ENCODE results near the gene ZNF22. TPM values are rescaled to one million over a fixed set of nuclear protein-coding genes. Genes with fewer than 3 reads are reported as not detected.

ZNF22 gene
- polyA plus RNA-seq, 1 donor (not counting 4 experiments of a cell fraction or from before 2014, with no cell fraction given) = 9.4 TPM

DNA sequence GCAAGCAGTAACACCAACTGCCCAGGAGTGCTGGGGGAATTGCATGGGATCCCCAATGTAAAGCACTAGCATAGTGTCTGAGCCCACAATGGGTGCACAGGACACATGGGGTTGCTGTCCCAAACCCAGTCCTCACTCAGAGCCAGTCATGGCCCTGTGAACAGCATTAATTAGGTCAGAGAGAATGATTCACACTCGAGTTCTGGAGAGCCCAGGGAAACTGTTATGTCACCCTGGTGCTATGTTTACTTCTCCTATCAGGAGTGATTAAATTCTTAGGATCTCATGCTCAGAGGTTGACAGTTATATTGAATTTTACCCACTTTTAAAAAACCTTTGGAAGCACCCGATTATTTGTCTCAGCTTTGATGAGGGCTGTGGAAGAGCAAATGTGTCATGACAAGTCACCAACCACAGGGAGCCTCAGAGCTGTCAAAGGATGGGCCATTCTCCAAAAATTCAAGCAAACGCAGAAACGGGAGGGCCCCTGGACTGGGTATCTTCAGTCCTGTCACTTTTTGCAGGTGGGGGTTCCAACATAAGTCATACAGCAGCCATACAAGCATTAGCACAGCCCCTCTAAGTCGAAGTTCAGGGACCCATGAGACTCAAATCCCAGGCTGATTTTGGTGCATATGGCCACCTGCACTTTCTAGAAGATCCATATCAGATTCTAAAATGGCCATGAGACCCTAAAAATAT is 42.4 kb upstream of the ZNF22 start:
- H3K9ac ChIP-seq (ENCODE audit: control insufficient read depth, extremely low read depth, insufficient read depth, low read length) = no peak overlapping the region
- TF ChIP-seq, protein P1, sequence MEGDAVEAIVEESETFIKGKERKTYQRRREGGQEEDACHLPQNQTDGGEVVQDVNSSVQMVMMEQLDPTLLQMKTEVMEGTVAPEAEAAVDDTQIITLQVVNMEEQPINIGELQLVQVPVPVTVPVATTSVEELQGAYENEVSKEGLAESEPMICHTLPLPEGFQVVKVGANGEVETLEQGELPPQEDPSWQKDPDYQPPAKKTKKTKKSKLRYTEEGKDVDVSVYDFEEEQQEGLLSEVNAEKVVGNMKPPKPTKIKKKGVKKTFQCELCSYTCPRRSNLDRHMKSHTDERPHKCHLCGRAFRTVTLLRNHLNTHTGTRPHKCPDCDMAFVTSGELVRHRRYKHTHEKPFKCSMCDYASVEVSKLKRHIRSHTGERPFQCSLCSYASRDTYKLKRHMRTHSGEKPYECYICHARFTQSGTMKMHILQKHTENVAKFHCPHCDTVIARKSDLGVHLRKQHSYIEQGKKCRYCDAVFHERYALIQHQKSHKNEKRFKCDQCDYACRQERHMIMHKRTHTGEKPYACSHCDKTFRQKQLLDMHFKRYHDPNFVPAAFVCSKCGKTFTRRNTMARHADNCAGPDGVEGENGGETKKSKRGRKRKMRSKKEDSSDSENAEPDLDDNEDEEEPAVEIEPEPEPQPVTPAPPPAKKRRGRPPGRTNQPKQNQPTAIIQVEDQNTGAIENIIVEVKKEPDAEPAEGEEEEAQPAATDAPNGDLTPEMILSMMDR (optimal IDR thresholded peaks at IDR 0.05 in 1 of 3, IDR thresholded peaks at IDR 0.05 in 1 of 3, conservative IDR thresholded peaks at IDR 0.05 in 1 of 3; ENCODE audit: extremely low read depth in 1 of 3, insufficient read depth in 2 of 3, low read length in 3 of 3) = no peak
- no peak for TF ChIP-seq EZH2 (IDR thresholded peaks at IDR 0.05; ENCODE audit: low read length)
- peaks cover 0 to 2% of the 10 kb centered on the region in 2 experiments for H3K36me3 ChIP-seq (ENCODE audit: control insufficient read depth in 2 of 2, extremely low read depth in 1 of 2, insufficient read depth in 2 of 2, low read length in 2 of 2)
- no peak overlapping the region for H3K27ac ChIP-seq (ENCODE audit: control insufficient read depth, insufficient read depth, low read length)
- H3K4me1 ChIP-seq (ENCODE audit: control insufficient read depth, extremely low read depth, insufficient read depth, low read length) = peaks cover 14% of the 10 kb centered on the region
- peak overlapping the region; percentile 72 to 88 (median 85) for H3K4me3 ChIP-seq (ENCODE audit: control insufficient read depth in 2 of 3, extremely low read depth in 1 of 3, insufficient read depth in 2 of 3, low read depth in 1 of 3, low read length in 3 of 3)
- H2AFZ ChIP-seq (ENCODE audit: control insufficient read depth, low read length) = no peak overlapping the region
- no peaks in the 10 kb centered on the region for H3K9me3 ChIP-seq (ENCODE audit: control insufficient read depth, low read depth, low read length)
- no peak for DNase-seq (ENCODE audit: low read depth, low spot score)
- dilution Hi-C loops (cut with MboI; ENCODE audit: extremely low pct_ligation_motif_present, low sequenced_read_pairs) = no loop called here
- no peaks in the 10 kb centered on the region for H4K20me1 ChIP-seq (ENCODE audit: control insufficient read depth, extremely low read depth, insufficient read depth, low read length)
- H3K27me3 ChIP-seq (ENCODE audit: control insufficient read depth, extremely low read depth, insufficient read depth, low read length) = no peaks in the 10 kb centered on the region
- H3K79me2 ChIP-seq (ENCODE audit: control insufficient read depth, insufficient read depth, low read length) = no peaks in the 10 kb centered on the region
- FAIRE-seq = peak; percentile 32
- H3K9me1 ChIP-seq (ENCODE audit: control insufficient read depth, extremely low read depth, insufficient read depth, low read length) = no peaks in the 10 kb centered on the region
- peak overlapping the region; percentile 99 for H3K4me2 ChIP-seq (ENCODE audit: control insufficient read depth, extremely low read depth, insufficient read depth, low read depth, low read length)

DNA sequence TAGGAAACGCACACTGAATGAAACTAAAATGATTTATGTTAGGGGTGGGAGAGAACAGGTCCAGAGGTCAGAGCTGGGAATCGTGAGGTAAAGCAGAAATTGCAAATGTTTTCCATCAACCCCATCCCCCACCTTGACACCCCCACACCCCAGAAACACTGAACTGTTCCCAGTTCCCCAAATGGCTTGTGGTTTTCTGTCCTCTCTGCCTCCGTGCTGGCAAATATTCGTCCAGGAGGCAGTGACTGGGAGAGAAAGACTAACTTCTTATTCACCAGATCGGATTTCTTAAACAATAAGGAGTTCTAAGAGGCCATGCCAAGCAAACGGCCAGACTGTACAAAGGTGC is 41.9 kb upstream of the ZNF22 start:
- Histone ChIP-seq H2AFZ (ENCODE audit: control insufficient read depth, low read length) (peak overlapping the region; percentile 77), H3K9me3 (ENCODE audit: control insufficient read depth, low read depth, low read length) (no peaks in the 10 kb centered on the region), H3K36me3 (ENCODE audit: control insufficient read depth in 2 of 2, extremely low read depth in 1 of 2, insufficient read depth in 2 of 2, low read length in 2 of 2) (peaks cover 0 to 2% of the 10 kb centered on the region in 2 experiments), H3K27ac (ENCODE audit: control insufficient read depth, insufficient read depth, low read length) (peak overlapping the region; percentile 42), H3K9me1 (ENCODE audit: control insufficient read depth, extremely low read depth, insufficient read depth, low read length) (no peaks in the 10 kb centered on the region), H3K4me2 (ENCODE audit: control insufficient read depth, extremely low read depth, insufficient read depth, low read depth, low read length) (peak overlapping the region; percentile 99), H3K79me2 (ENCODE audit: control insufficient read depth, insufficient read depth, low read length) (no peaks in the 10 kb centered on the region), H3K4me1 (ENCODE audit: control insufficient read depth, extremely low read depth, insufficient read depth, low read length) (peaks cover 14% of the 10 kb centered on the region), H4K20me1 (ENCODE audit: control insufficient read depth, extremely low read depth, insufficient read depth, low read length) (no peaks in the 10 kb centered on the region), H3K27me3 (ENCODE audit: control insufficient read depth, extremely low read depth, insufficient read depth, low read length) (no peaks in the 10 kb centered on the region), H3K9ac (ENCODE audit: control insufficient read depth, extremely low read depth, insufficient read depth, low read length) (peak overlapping the region; percentile 81), H3K4me3 (ENCODE audit: control insufficient read depth in 2 of 3, extremely low read depth in 1 of 3, insufficient read depth in 2 of 3, low read depth in 1 of 3, low read length in 3 of 3) (peak overlapping the region; percentile 72 to 88 (median 85))
- no peak for TF ChIP-seq EZH2 (IDR thresholded peaks at IDR 0.05; ENCODE audit: low read length)
- TF ChIP-seq, protein P1 (optimal IDR thresholded peaks at IDR 0.05 in 1 of 3, IDR thresholded peaks at IDR 0.05 in 1 of 3, conservative IDR thresholded peaks at IDR 0.05 in 1 of 3; ENCODE audit: extremely low read depth in 1 of 3, insufficient read depth in 2 of 3, low read length in 3 of 3) = no peak
- dilution Hi-C loops (cut with MboI; ENCODE audit: extremely low pct_ligation_motif_present, low sequenced_read_pairs) = no loop called here
- FAIRE-seq = no peak
- no peak for DNase-seq (ENCODE audit: low read depth, low spot score)
